GM21723 (cell line): ENCODE data around the gene CNDP1.
"Not testable (repeated sequence)": the region's sequence is repeated elsewhere in the genome, so short reads cannot be mapped to it uniquely, and the experiment has no call there.

Experiments used
- ATAC-seq: cut with Tn5 transposase; IDR thresholded peaks from one replicate; pipeline ENCODE4 v1.9.1; 2021; ENCODE audit warnings: mild to moderate bottlenecking, moderate library complexity; ENCODE audit not compliant: unreplicated experiment

Gene CNDP1, protein sequence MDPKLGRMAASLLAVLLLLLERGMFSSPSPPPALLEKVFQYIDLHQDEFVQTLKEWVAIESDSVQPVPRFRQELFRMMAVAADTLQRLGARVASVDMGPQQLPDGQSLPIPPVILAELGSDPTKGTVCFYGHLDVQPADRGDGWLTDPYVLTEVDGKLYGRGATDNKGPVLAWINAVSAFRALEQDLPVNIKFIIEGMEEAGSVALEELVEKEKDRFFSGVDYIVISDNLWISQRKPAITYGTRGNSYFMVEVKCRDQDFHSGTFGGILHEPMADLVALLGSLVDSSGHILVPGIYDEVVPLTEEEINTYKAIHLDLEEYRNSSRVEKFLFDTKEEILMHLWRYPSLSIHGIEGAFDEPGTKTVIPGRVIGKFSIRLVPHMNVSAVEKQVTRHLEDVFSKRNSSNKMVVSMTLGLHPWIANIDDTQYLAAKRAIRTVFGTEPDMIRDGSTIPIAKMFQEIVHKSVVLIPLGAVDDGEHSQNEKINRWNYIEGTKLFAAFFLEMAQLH

DNA sequence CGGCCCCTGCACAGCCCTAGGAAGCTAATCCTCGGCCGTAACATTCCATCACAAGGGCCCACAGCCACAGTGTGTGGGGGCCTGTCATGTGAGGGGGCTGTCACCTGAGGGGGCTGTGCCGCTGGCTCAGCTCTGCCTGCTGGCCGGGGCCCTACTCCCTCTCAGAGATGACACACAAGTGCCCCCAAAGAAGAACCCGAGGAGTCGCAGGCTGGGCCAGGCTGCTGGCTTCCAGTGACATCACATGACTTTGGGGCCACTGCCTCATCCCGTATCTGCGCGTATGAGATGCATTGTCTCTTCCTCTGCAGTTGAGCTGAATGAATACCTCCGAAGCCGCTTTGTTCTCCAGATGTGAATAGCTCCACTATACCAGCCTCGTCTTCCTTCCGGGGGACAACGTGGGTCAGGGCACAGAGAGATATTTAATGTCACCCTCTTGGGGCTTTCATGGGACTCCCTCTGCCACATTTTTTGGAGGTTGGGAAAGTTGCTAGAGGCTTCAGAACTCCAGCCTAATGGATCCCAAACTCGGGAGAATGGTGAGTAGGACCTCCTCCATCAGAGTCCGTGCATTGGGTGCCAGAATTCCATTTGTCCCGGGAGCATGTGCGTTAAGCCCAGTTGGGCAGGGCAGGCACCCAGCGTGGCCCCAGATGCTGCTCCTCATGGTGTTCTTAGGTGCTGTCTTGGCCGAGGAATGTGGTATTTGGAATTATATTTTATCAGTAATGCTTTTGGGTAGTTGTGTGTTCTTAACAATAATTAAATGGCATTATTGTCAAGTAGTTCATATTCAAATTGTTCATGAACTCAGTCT is at the start of gene CNDP1:
TSS of gene CNDP1 (plus strand) at position 351 of the 820 bp plus-strand sequence. CDS start at position 519, 168 bp downstream.
- no peak for ATAC-seq

DNA sequence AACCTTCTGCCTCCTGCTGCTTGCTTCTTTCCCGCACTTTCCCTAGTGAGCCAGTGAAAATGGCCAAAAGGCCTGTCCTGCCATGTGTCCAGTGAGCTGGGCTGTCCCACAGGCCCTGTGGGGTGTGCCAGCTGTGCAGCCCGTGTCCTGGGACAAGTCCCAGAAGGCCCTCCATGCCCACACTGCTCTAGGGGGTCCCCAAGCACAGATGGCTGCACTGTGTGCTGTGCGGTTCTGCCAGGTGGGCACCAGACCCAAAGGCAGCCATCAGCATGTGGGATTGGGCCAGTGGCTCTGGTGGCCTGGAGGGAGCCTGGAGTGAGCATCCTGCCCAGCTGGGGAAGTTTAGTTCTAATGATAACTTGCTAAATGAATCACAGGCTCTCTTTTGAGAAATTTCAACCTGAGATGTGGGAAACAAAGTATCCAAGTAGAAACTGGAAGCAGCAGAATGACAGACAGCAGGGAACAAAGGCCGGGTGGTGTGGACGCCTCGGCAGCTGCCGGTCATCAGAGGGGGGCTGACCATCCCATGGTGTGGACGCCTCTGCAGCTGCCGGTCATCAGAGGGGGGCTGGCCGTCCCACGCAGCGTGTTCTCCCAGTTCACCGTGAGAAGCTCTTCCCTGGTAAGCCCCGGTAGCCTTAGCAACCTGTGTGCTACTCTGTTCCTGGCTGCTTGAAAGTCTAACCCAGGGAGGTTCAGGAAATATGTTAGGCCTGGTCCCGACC is 48.0 kb upstream of the CNDP1 start:
- ATAC-seq, result no peak

DNA sequence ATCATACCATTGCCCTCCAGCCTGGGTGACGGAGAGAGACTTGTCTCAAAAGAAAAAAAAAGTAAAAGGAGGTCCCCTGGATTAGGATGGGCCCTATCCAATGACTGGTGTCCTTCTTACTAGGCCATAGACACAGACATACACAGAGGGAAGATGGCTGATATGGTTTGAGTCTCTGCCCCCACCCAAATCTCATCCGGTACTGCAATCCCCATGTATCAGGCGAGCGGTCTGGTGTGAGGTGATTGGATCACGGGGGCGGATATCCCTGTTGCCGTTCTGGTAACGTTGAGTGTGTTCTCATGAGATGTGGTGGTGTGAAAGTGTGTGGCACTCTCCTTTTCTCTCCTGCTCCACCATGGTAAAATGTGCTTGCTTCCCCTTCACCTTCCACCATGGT is 45.9 kb upstream of the CNDP1 start:
- no peak for ATAC-seq

DNA sequence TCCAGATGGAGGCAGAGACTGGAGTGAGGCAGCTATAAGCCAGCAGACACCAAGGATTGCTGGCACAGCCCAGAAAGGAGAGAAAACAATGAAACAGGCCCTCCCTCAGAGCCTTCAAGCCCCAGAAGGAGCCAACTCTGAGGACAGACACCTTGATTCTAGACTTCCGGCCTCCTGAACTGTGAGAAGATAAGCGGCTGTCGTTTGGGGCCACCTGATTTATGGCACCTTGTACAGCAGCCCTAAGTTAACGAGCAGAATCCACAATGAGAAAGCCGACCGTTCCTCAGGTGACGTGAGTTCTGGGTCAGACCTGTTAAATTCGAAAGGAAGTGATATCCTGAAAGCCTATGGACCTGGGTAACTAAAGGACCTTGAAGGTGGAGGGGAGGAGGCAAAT is 45.4 kb upstream of the CNDP1 start:
- ATAC-seq, result no peak

DNA sequence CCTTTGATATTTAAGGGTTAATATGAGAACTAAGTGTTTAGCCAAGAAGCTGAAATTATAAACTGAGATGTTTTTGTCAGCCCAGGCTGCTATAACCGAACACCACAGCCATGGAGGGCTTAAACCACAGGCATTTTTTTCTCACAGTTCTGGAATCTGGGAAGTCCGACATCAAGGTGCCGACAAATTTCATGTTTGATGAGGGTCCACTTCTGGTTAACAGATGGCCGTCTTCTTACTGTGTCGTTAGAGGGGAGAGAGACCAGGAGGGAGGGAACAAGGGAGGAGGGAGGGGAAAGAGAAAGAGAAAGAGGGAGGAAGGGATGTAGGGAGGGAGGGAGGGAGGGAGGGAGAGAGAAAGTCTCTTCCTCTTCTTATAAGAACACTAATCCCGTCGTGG is 44.6 kb upstream of the CNDP1 start:
- no peak for ATAC-seq

DNA sequence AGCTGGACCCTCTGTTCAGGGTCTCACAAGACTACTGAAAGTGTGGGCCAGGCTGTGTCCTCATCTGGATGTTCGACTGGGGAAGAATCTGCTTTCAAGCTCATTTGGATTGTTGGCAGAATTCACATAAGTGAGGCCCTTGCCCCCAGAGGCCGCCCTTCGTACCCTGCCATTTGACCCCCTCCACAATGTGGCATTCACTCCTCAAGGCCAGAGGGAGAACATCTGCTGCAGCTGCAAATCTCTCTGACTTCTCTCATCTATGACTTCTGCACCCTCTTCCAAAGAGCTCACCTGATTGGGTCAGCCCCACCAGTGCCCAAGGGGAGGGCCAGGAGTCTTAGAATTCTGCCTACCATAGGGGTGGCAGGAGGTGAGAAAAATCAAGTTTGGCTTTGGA is 42.0 kb upstream of the CNDP1 start:
- ATAC-seq, result no peak

DNA sequence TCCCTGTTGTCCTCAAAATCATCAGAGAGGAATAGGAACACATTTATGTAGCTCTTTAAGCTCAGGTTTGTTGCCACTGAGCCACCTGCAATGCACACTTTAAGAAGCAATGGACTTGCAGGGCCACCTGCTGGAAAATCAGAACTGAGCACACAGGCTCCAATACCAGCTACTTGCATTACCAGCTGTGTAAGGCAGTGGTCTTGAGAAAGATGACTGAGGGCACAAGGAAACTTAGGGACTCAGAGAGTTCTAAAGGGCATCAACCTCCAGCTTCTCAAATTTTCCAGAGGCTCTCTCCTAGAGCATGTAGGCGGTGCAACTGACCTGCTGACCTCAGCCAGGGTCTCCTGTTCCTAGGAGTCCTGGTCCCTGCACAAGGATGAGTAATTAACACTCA is 40.6 kb upstream of the CNDP1 start:
- ATAC-seq, result no peak

DNA sequence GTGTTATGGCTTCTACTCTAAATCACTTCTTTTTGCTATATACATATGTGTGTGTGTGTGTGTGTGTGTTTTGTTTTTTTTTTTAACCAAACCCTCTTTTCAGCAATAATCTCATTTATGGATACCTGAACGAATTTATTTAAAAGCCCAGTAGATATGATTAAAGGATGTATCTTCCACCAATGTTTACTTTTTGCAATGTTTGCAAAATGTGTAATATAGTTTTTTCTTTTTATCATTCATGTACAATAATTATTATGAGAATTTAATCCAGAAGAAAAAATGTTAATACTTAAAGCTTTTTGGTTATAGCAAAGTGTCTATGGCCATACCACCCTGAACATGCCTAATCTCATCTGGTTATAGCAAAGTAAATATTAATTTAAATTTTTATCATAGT is 39.8 kb upstream of the CNDP1 start:
- no peak for ATAC-seq

DNA sequence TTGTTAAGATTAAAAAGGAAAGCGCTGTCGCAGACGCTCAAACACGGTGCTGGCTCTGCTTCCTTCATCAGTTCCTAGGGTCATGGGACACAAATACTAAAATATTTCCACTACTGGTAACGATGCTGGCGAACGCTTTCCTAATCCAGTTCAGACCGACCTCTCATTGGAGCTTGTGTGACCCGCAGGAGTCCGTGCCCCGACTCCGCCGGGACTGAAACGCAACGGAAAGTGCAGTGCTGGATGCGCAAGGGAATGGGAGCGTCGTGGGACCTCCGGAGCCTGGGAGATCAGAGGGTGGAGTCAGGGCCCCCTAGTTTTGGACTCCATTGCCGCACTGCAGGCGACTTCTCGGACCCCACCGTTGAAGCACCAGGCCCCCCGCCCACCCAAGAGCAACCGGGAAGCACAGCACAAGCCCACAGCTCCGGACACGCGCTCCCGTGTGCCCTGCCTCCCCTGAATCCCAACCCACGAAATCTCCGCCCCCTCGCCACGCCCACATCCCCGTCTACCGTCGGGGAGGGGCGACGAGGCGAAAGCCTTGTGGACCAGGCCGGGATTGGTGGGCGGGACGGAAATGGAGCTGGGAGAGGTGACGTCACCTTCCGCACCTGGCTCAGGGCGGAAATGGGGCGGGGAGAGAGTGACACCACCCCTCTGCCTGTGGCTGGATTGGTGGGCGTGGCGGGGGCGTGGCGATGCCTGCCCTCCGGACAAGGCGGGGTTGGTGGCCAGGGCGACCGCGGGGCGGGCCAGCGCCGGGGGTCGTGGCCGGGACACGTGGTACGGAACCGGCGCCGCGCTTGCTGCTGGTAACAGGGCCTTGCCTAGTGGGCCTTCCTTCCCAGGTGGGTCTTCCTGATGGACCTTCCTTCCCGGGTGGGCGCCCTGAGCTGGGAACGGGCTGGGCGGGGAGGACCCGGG is 38.5 kb upstream of the CNDP1 start, which contains the start of gene CNDP2:
TSS of gene CNDP2 (plus strand) at position 783 of the 927 bp plus-strand sequence. CDS start 3,611 bp downstream, outside the sequence.
- ATAC-seq, result peak; percentile 74

DNA sequence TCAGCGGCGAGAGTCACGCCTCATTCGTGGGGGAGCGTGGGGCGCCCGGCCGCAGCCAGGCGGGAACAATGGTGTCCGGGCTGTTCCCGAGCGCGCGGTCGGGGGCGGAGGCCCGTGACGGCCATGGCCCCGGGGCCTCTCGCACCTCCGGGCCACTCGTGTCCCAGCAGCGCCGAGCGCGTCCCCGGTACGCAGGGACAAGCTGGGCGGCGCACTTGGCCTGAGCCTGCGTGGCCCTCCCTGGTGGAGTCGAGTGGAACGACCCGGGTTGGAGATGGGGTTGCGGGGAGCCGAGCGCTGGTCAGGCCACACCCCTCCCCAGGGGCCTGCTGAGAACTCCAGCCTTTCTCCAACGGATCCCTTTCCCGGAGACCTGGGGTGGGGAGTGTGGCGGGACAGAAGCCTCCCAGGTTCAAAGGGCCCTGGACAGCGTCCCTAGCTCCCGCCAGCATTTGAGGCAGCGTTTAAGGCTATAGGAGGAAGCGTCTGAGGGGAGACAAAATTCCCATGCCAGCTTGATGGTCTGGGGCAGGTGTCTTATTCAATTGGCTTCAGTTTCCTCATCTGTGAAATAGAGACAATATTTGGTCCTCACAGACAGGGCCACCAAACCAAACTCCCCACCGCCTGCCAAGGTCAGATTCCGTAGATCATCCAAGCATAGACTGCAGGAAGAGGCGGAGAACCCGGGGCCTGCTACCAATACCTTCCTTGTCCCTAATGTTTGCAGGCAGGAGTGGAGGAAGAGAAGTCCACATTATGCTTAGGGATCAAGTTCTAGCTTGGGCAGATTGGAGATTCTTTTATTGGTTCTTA is 37.6 kb upstream of the CNDP1 start:
- peak; percentile 31 for ATAC-seq

DNA sequence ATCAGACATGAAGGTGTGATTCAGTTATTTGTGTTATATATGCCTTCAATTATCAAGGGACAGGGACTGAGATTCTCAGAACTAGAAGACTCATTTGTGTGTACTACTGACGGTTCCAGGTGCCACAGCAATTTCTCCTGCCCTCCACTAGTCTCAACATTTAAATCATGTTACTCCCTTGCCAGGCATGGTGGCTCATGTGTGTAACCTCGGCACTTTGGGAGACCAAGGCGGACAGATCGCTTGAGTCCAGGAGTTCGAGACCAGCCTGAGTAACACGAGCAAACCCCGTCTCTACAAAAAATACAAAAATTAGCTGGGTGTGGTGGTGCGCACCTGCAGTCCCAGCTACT is 37.0 kb upstream of the CNDP1 start:
- ATAC-seq, result no peak

DNA sequence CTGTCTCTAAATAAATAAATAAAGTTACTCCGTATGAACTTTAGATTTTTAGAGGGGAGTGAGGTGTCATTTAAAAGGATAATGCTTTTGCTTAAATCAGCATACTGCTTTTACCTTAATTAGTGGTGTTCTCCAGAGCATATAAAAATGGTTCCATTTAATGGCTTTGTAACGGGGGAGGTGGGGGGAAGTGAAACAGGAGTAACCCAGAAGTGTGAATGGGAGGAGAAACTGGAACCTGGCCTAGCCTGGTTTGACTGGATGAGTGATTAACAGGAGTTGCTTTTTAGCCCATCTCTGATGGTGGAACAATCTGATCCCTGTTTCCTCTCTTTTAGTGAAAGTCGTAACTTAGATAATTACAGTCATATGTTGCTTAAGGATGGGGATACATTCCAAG is 36.5 kb upstream of the CNDP1 start:
- no peak for ATAC-seq

DNA sequence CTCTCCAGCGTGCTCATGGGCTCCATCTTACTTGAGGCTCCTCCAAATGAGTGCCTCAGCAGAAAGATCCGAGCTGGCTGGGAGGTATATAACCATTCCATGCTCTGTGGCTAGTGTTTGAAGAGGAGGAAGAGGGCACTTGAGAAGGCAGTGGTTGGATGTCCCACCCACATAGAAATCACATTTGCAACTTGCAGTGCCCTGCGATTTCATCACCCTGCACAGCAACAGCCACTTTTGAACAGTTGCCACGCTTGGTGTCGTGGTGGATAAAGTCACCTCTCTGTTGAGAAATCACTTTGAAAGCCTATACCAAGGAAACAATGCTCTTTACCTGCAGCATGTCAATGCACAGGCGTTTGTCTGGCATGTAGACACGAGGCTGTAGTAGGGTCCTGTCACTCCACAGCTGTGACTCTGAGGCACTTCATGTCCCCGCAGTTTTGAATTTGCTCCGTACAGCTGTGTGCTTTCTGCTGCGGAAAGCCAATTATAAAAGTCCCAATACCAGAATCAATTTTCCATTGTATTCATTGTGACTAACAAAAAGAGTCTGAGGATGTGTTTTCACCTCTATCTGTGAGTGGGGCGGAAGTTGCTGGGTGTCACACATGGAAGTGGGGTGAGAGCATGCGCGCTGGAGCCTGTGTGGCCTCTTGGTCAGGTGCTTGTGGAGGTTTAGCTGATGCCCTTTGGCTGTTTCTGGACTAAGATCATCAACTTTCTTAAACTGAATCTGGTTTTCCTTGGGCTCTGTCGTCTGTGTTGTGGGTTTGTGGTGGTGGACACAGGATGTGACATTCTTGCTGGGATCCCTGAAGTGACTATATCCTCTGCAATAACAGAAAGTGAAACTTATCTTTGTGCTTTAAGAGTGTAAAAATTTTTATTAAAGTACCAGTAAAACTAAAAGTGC is 35.3 kb upstream of the CNDP1 start:
- ATAC-seq, result peak; percentile 45

DNA sequence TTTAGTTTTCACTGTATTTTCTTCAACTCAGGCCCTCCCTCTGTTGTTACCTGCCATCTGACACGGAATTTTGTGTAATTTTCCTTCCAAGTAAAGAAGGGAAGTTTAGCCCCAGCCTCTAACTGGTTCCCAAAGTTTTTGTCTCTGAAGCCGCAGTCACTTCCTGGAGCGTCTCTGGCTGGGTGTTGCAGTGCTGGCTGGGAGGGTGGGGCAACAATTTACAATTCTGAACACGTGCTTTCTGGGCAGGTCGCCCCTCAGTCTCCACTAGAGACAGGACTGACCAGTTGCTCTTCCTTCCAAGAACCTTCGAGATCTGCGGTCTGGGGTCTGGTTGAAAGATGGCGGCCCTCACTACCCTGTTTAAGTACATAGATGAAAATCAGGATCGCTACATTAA is 34.7 kb upstream of the CNDP1 start:
- peak; percentile 39 for ATAC-seq

DNA sequence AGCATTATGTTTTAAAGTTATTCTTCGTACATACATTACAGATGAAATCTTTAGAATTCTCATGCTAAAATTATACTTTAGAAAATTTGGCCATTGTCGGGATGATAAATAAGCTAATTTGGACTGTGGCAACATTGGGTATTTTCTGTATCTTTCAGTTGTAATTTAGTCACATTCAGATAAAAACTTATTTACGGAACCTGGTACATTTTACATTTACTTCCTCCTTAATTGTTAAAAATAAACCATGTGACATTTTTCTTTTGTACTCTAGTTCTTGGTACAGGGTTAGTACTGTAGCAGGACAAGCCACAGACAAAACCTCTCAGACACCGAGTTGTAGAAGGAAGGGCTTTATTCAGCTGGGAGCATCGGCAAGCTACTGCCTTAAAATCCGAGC is 33.9 kb upstream of the CNDP1 start:
- no peak for ATAC-seq

DNA sequence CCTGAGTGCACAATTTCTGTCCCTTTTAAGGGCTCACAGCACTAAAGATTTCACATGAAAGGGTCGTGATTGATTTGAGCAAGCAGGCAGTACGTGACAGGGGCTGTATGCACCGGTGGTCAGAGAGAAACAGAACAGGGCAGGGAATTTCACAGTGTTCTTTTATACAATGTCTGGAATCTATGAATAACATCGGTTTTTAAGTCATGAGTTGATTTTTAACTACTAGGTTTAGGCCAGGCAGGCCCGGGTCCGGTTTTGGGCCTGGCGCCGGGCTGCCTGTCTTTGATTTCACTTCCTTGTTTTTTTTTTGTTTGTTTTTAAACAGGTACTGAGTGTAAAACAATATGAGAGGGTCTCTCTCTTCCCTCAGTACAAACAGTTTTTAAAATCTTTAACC is 33.5 kb upstream of the CNDP1 start:
- not testable (repeated sequence) for ATAC-seq

DNA sequence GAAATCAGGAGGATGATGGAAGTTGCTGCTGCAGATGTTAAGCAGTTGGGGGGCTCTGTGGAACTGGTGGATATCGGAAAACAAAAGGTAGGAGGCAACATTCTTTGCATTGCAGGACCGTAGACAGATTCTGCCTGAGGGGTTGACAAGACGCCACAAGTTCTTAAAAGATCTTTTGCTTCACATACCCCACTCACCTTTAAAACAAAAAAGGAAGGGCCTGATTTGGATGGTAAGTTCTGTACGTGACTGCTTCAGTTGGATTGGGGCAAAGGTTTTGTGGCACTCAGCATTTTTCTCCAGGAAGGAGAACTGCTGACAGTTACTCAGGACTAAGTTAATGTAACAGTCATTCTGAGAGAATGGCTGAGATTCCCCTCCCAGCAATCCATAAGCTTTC is 32.9 kb upstream of the CNDP1 start:
- no peak for ATAC-seq

DNA sequence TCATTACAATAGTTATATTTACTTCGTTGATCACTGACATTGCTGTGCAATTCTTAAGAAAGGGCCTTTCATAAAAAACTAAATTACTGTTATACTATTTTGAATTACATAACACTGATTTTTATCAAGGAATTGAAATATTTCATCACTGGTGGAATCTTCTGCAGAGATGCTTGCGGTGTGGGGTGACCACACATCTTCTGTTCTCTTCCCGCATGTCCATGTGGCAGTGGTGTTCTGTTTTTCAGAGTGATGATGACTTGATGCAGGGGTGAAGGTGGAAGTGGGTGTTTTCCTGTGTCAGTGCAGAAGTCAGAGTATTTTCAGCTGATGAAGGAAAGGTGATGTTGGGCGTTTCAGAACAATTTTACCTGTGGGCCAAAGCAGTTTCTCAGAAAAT is 31.2 kb upstream of the CNDP1 start:
- ATAC-seq, result no peak
